ENCODE measurements around the gene TSPAN15.

TSPAN15 gene

GRCh38 chr10:69434926-69435325, 16.3 kb upstream of the TSPAN15 start:
- Histone ChIP-seq H3K36me3 (ENCODE audit: insufficient read depth, low read length) (no peaks in the 10 kb centered on the region; the same call in 1 of the 2 replicates), H3K4me1 (ENCODE audit: insufficient read depth, low read length, severe bottlenecking) (no peaks in the 10 kb centered on the region), H3K27me3 (ENCODE audit: insufficient read depth, low read length) (peaks cover 3% of the 10 kb centered on the region; the same call in 1 of the 2 replicates), H3K4me2 (ENCODE audit: low read length) (no peak overlapping the region), H2AFZ (ENCODE audit: low read length) (no peak overlapping the region), H3F3A (ENCODE audit: insufficient read depth, low read length) (no peaks in the 10 kb centered on the region), H3K9me2 (ENCODE audit: low read depth, low read length) (no peaks in the 10 kb centered on the region), H4K20me1 (ENCODE audit: insufficient read depth, low read length) (no peaks in the 10 kb centered on the region), H3K4me3 (ENCODE audit: low read depth, low read length, poor library complexity, severe bottlenecking) (no peak overlapping the region), H3K9ac (ENCODE audit: low read length) (no peak overlapping the region), H3K9me3 (ENCODE audit: low read length) (no peaks in the 10 kb centered on the region), H3K27ac (ENCODE audit: low read depth, low read length, poor library complexity, severe bottlenecking) (no peak overlapping the region), H3K79me2 (ENCODE audit: insufficient read depth, low read length) (no peaks in the 10 kb centered on the region)
- no peak for TF ChIP-seq CTCF (IDR thresholded peaks at IDR 0.05; ENCODE audit: low read length)
- no peak for TF ChIP-seq EZH2 (IDR thresholded peaks at IDR 0.05; ENCODE audit: borderline replicate concordance, low read length)

- Histone ChIP-seq H3K79me2 (ENCODE audit: insufficient read depth, low read length) (no peaks in the 10 kb centered on the region), H3K36me3 (ENCODE audit: insufficient read depth, low read length) (no peaks in the 10 kb centered on the region; the same call in 1 of the 2 replicates)
These were observed 15.2 kb upstream of the TSPAN15 start for GRCh38 chr10:69435966-69436520.

GRCh38 chr10:69437321-69438259, 13.7 kb upstream of the TSPAN15 start:
- H3K27ac ChIP-seq (ENCODE audit: low read depth, low read length, poor library complexity, severe bottlenecking) = no peak overlapping the region
- TF ChIP-seq EZH2 (IDR thresholded peaks at IDR 0.05; ENCODE audit: borderline replicate concordance, low read length) (no peak), CTCF (IDR thresholded peaks at IDR 0.05; ENCODE audit: low read length) (no peak)
- H3K36me3 ChIP-seq (ENCODE audit: insufficient read depth, low read length) = no peaks in the 10 kb centered on the region; the same call in 1 of the 2 replicates
- H3K4me1 ChIP-seq (ENCODE audit: insufficient read depth, low read length, severe bottlenecking) = no peaks in the 10 kb centered on the region
- H3K79me2 ChIP-seq (ENCODE audit: insufficient read depth, low read length) = no peaks in the 10 kb centered on the region
- H2AFZ ChIP-seq (ENCODE audit: low read length) = no peak overlapping the region
- no peaks in the 10 kb centered on the region for H4K20me1 ChIP-seq (ENCODE audit: insufficient read depth, low read length)
- peaks cover 3% of the 10 kb centered on the region; the same call in 1 of the 2 replicates for H3K27me3 ChIP-seq (ENCODE audit: insufficient read depth, low read length)
- H3K9me3 ChIP-seq (ENCODE audit: low read length) = no peaks in the 10 kb centered on the region
- H3F3A ChIP-seq (ENCODE audit: insufficient read depth, low read length) = no peaks in the 10 kb centered on the region
- H3K4me2 ChIP-seq (ENCODE audit: low read length) = no peak overlapping the region
- no peaks in the 10 kb centered on the region for H3K9me2 ChIP-seq (ENCODE audit: low read depth, low read length)
- no peak overlapping the region for H3K9ac ChIP-seq (ENCODE audit: low read length)
- H3K4me3 ChIP-seq (ENCODE audit: low read depth, low read length, poor library complexity, severe bottlenecking) = no peak overlapping the region

More at GRCh38 chr10:69435966-69436520, 15.2 kb upstream of the TSPAN15 start:
- TF ChIP-seq CTCF (IDR thresholded peaks at IDR 0.05; ENCODE audit: low read length) = no peak
- TF ChIP-seq EZH2 (IDR thresholded peaks at IDR 0.05; ENCODE audit: borderline replicate concordance, low read length) = no peak
- Histone ChIP-seq H3K4me2 (ENCODE audit: low read length) (no peak overlapping the region), H3K27ac (ENCODE audit: low read depth, low read length, poor library complexity, severe bottlenecking) (no peak overlapping the region), H3K9me3 (ENCODE audit: low read length) (no peaks in the 10 kb centered on the region), H2AFZ (ENCODE audit: low read length) (no peak overlapping the region), H4K20me1 (ENCODE audit: insufficient read depth, low read length) (no peaks in the 10 kb centered on the region), H3F3A (ENCODE audit: insufficient read depth, low read length) (no peaks in the 10 kb centered on the region), H3K4me3 (ENCODE audit: low read depth, low read length, poor library complexity, severe bottlenecking) (no peak overlapping the region), H3K9ac (ENCODE audit: low read length) (no peak overlapping the region), H3K27me3 (ENCODE audit: insufficient read depth, low read length) (peaks cover 3% of the 10 kb centered on the region; the same call in 1 of the 2 replicates), H3K9me2 (ENCODE audit: low read depth, low read length) (no peaks in the 10 kb centered on the region), H3K4me1 (ENCODE audit: insufficient read depth, low read length, severe bottlenecking) (no peaks in the 10 kb centered on the region)
